Stimulated activated CD8-positive, alpha-beta memory T cell treated with anti-CD3 and anti-CD28 coated beads, Interleukin-7, amount 100 ng/mL, for 48 hours (primary cell): ENCODE results near the gene RABAC1.
"Not testable (repeated sequence)": the region's sequence is repeated elsewhere in the genome, so short reads cannot be mapped to it uniquely, and the experiment has no call there.

Experiments
- DNase-seq, 2 donors: peaks; one replicate each; pipeline ENCODE4 v3.0.0-alpha.2; 2020; ENCODE audit warnings: low read depth in 1 of 2; ENCODE audit errors: extremely low read depth in 1 of 2

The RABAC1 gene, protein sequence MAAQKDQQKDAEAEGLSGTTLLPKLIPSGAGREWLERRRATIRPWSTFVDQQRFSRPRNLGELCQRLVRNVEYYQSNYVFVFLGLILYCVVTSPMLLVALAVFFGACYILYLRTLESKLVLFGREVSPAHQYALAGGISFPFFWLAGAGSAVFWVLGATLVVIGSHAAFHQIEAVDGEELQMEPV

GRCh38 chr19:41959056-41960053 lies at the start of gene RABAC1:
TSS of gene RABAC1 (minus strand) at chr19:41959321. CDS start at chr19:41959292, 29 bp downstream.
- peak; percentile 69 to 90 for DNase-seq

- DNase-seq, result no peak
Observed at GRCh38 chr19:42006569-42006968, 47.4 kb upstream of the RABAC1 start.

DNA sequence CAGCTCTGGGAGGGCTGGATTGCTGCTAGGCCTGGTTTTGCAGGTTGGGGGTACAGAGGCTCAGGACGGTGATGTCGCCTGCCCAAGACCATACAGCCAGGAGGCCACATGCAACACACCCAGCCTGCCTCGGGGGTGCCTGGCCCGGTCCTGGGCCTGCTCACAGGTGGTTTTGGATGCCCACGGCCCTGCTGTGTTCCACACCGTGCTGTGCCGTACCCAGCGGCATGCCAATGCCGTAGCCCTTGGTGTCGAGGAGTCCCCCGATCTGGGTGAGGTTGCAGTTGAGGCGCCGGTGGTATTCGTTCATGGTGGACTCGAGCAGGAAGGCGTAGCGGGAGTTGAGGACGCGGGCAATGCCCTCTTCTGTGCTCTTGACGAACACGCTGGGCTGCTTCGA lies 46.4 kb upstream of the RABAC1 start:
- DNase-seq, result no peak

- DNase-seq, result no peak
Observed at GRCh38 chr19:42003506-42004294, 44.6 kb upstream of the RABAC1 start.

DNA sequence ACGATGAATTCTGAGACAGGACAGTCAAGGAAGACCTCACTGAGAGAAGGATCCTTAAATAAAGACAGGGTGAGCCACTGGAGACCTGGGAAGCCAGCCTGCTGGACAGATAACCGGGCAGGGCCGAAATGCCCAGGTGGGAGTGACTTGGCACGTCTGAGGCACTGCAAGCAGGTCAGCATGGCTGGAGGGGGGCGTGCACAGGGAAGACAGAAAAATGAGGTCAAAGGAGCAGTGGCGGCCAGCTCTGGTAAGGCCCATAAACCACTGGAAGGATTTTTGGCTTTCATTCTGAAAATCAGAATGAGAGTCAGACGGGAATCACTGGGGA lies 40.7 kb upstream of the RABAC1 start:
- DNase-seq, result no peak

GRCh38 chr19:41999071-41999877 lies 40.2 kb upstream of the RABAC1 start:
- no peak for DNase-seq

- no peak for DNase-seq
Observed at GRCh38 chr19:41998246-41999020, 39.3 kb upstream of the RABAC1 start.

DNA sequence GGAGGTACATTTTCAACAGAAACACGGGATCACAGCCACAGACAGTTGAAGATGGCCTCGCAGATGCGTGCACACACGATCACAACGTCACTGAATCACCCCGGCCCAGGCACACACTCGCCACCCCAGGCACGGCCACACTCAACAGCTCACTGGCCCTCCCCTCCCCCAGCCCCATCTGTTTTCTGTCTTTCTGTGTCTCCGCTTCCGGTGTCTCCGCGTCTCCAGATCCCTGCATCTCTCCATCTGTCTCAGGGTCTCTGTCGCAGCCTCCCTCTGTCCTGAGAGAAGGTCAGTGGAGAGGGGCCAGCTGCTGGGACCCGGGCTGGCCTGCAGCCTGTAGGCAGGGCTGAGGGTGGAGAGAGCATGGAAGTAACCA lies 38.7 kb upstream of the RABAC1 start:
- DNase-seq, result no peak

GRCh38 chr19:41997121-41997850 lies 38.2 kb upstream of the RABAC1 start:
- no peak for DNase-seq

- DNase-seq, result no peak
Observed at GRCh38 chr19:41995959-41996797, 37.1 kb upstream of the RABAC1 start.

- no peak for DNase-seq
Observed at GRCh38 chr19:41994994-41995958, 36.2 kb upstream of the RABAC1 start.

DNA sequence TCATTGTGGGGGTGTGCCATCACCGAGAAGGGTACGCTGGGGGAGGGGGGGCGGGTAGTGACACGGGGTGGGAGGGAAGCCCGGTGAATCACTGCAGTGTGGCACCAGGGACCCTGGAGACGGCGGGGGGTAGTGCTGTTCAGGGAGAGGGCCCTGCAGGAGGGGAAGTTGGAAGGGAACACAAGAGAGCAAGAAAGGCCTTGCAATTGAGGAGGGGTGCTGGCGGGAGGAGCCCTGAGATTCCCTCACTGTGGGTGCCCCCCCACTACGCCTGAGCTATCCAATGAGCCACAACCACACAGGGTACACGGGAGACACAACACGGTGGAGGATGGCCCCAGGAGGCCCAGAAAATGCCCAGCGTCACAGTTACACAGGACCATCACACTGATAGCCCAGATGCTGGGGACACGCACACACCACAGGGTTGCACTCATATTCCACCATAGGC lies 35.4 kb upstream of the RABAC1 start:
- DNase-seq, result no peak

DNA sequence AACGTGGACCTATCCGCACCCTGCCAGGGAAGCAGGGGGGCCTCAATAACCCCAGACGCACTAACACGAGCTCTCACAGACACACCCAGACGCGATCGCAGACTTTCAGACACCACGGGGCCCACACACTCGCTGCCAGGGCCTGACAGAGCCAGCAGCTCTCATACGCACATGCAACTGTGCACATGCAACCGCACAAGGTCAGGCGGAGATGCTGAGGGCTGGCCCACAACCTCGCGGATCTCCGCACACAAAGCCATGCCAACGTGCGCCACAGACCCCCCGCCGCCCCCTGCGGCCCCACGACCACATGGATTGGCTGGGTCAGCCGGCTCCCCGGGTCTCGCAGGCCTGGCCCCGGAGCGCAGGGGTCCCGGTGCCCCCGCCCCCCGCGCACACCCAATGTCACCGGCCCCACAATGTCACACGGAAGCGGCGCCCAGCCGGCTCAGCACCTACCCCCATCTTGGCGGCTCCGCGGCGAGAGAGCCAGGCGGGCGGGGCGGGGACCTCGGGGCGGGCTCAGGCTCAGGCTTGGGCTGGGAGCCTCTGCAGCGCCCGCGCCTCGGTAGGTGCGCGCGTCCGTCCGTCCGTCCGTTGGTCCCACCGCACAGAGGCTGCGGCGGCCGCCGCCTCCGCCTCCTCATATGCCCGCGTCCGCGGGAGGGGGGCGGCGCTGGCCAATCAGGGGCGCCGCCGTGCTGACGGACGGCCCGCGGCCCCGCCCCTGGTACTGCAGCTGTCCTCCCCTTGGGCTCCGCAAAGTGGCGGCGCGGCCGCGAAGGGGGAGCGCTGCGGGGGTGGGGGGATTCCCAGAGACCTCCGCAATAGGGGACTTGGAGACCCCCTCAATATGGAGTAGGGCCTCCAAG lies 34.7 kb upstream of the RABAC1 start, which contains the start of gene ATP1A3:
ATP1A3 (minus strand) TSS at position 619 of the 872 bp plus-strand sequence; CDS start at position 465, 154 bp downstream.
- peak; percentile 37 to 49 for DNase-seq

DNA sequence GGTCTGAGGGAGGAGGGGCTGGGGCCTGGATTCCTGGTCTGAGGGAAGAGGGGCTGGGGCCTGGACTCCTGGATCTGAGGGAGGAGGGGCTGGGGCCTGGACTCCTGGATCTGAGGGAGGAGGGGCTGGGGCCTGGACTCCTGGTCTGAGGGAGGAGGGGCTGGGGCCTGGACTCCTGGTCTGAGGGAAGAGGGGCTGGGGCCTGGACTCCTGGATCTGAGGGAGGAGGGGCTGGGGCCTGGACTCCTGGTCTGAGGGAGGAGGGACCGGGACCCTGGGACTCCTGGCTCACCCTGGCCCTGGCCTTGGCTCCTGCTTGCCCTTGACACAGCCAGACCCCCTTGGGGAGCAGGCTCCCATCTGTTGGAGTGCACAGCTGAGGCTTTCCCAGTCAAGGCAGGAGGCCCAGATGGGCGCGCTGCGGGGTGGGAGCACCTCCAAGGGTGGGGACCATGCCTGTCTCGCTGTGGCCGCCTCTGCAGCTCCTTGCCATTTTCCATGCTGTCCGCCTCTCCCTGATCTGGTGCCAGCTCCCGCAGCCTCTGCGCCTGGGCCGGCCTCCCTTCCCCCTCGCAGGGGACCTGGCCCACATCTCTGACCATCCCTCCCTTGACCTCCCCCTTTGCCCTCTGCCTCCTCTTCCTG lies 32.9 kb upstream of the RABAC1 start:
- not testable (repeated sequence) for DNase-seq

GRCh38 chr19:41991025-41991424 lies 31.9 kb upstream of the RABAC1 start:
- no peak for DNase-seq
